Medulla oblongata (tissue), 1 donor: Measurements from ENCODE around the gene WNK3.
A peak's percentile ranks its signal among the peaks of the same experiment; 100 is the strongest.

Experiments
- DNase-seq: peaks from one replicate; pipeline ENCODE4 v3.0.0-alpha.2; 2015; ENCODE audit errors: extremely low spot score

WNK3 gene

GRCh38 chrX:54238588-54238987 is 119.3 kb downstream of the WNK3 start:
- no peak for DNase-seq

GRCh38 chrX:54237014-54237413 is 120.8 kb downstream of the WNK3 start:
- no peak for DNase-seq

GRCh38 chrX:54230435-54231148 is 127.3 kb downstream of the WNK3 start:
- no peak for DNase-seq

GRCh38 chrX:54223581-54223980 is 134.3 kb downstream of the WNK3 start:
- no peak for DNase-seq

- DNase-seq: no peak
Measured at GRCh38 chrX:54213603-54214002, 144.2 kb downstream of the WNK3 start.

- DNase-seq: no peak
Measured at GRCh38 chrX:54208531-54208930, 149.3 kb downstream of the WNK3 start.

- no peak for DNase-seq
Measured at GRCh38 chrX:54198262-54198661, 159.6 kb downstream of the WNK3 start.

- DNase-seq: no peak
Measured at GRCh38 chrX:54194982-54195588, 162.8 kb downstream of the WNK3 start.

- DNase-seq: no peak
Measured at GRCh38 chrX:54193085-54193821, 164.6 kb downstream of the WNK3 start.

- no peak for DNase-seq
Measured at GRCh38 chrX:54184474-54184873, 173.4 kb downstream of the WNK3 start.

- DNase-seq: peak; percentile 76
Measured at GRCh38 chrX:54182864-54183613, 174.8 kb downstream of the WNK3 start, which contains the start of gene FAM120C. Gene FAM120C (minus strand): TSS chrX:54183254. CDS start chrX:54183198, 56 bp downstream.

GRCh38 chrX:54182194-54182863 is 175.5 kb downstream of the WNK3 start:
- DNase-seq: peak; percentile 69

GRCh38 chrX:54181202-54181953 is 176.5 kb downstream of the WNK3 start:
- no peak for DNase-seq

- no peak for DNase-seq
Measured at GRCh38 chrX:54180403-54180802, 177.4 kb downstream of the WNK3 start.

- DNase-seq: no peak
Measured at GRCh38 chrX:54178100-54178940, 179.5 kb downstream of the WNK3 start.

- DNase-seq: peak; percentile 22
Measured at GRCh38 chrX:54177306-54177705, 180.5 kb downstream of the WNK3 start.

GRCh38 chrX:54173791-54174190 is 184.1 kb downstream of the WNK3 start:
- no peak for DNase-seq

- DNase-seq: no peak
Measured at GRCh38 chrX:54172455-54172854, 185.4 kb downstream of the WNK3 start.

- DNase-seq: no peak
Measured at GRCh38 chrX:54171527-54172250, 186.2 kb downstream of the WNK3 start.
